Suprapubic skin (tissue), 3 donors: ENCODE measurements around the gene SLFN13.

Experiments used
- POLR2A ChIP-seq, 2 donors: fragments of 450-650 bp; IDR thresholded peaks; one replicate each; pipeline ENCODE4 v1.6.1; 2017; ENCODE audit warnings: antibody characterized with exemption in 2 of 2, mild to moderate bottlenecking in 2 of 2, moderate library complexity in 2 of 2
- TF ChIP-seq, protein P1 (sequence below), 2 donors: fragments of 200-600 bp in 1 of 2; fragments of 450-650 bp in 1 of 2; sonication (generic) in 1 of 2; IDR thresholded peaks; one replicate each; pipeline ENCODE4 v1.5.1; 2016 to 2019; ENCODE audit warnings: antibody characterized with exemption in 2 of 2, mild to moderate bottlenecking in 1 of 2, moderate library complexity in 1 of 2

GRCh38 chr17:35477248-35477647, 28.7 kb upstream of the SLFN13 start:
- TF ChIP-seq, protein P1, sequence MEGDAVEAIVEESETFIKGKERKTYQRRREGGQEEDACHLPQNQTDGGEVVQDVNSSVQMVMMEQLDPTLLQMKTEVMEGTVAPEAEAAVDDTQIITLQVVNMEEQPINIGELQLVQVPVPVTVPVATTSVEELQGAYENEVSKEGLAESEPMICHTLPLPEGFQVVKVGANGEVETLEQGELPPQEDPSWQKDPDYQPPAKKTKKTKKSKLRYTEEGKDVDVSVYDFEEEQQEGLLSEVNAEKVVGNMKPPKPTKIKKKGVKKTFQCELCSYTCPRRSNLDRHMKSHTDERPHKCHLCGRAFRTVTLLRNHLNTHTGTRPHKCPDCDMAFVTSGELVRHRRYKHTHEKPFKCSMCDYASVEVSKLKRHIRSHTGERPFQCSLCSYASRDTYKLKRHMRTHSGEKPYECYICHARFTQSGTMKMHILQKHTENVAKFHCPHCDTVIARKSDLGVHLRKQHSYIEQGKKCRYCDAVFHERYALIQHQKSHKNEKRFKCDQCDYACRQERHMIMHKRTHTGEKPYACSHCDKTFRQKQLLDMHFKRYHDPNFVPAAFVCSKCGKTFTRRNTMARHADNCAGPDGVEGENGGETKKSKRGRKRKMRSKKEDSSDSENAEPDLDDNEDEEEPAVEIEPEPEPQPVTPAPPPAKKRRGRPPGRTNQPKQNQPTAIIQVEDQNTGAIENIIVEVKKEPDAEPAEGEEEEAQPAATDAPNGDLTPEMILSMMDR (IDR thresholded peaks at IDR 0.05) = no peak
- no peak for TF ChIP-seq POLR2A (IDR thresholded peaks at IDR 0.05)
